ENCODE results near the gene CD226. TPM values are rescaled to one million over a fixed set of nuclear protein-coding genes. Genes with fewer than 3 reads are reported as not detected.

Gene CD226
- total RNA-seq, 1 donor from 2014 or later = 5.8 TPM

DNA sequence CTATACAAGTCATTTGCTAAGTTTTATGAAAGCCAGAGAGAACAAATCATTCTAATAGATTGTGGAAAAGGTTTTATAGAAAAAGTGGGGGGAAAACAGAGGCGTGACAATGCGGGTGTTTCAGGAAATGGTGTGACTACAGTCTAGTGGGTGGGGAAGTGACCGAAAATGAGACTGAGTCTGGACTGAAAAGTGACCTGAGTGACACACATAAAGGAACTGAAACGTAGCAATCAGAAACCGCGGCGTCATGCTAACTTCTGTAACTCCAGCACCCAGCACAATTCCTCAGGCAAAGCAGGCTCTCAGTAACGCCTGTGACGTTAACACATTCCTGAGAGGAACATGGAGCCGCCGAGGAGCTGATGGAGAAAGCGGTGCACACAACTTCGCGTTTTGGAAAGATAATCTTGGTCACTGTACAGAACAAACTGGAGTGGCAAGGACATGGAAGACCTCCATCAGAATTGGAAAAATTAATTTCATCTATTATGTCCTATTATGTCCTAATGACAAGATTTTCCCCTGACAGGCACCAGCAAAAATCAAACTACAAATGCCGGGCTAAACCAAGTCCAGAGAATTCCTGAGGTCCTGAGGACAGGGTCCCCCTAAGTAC lies 1.4 kb upstream of the CD226 start:
- Histone ChIP-seq H3K36me3 (no peaks in the 10 kb centered on the region), H3K27ac (peak overlapping the region; percentile 32), H3K4me3 (no peak overlapping the region), H3K9me3 (no peaks in the 10 kb centered on the region), H3K4me1 (peaks cover 11% of the 10 kb centered on the region), H3K27me3 (no peaks in the 10 kb centered on the region)
- intact Hi-C loops (cut with DNase I) = no loop called here
- ATAC-seq = peak; percentile 78
- no peak for DNase-seq
- TF ChIP-seq CTCF (IDR thresholded peaks at IDR 0.05) = no peak

- no peak for ATAC-seq
- peaks cover 11% of the 10 kb centered on the region for H3K4me1 ChIP-seq
- no peak overlapping the region for H3K4me3 ChIP-seq
- DNase-seq = no peak
- intact Hi-C loops (cut with DNase I) = no loop called here
- no peaks in the 10 kb centered on the region for H3K27me3 ChIP-seq
- peak overlapping the region; percentile 32 for H3K27ac ChIP-seq
- H3K36me3 ChIP-seq = no peaks in the 10 kb centered on the region
- H3K9me3 ChIP-seq = no peaks in the 10 kb centered on the region
- TF ChIP-seq CTCF (IDR thresholded peaks at IDR 0.05) = no peak
Measured at GRCh38 chr18:69948256-69948655, 583 bp upstream of the CD226 start.

DNA sequence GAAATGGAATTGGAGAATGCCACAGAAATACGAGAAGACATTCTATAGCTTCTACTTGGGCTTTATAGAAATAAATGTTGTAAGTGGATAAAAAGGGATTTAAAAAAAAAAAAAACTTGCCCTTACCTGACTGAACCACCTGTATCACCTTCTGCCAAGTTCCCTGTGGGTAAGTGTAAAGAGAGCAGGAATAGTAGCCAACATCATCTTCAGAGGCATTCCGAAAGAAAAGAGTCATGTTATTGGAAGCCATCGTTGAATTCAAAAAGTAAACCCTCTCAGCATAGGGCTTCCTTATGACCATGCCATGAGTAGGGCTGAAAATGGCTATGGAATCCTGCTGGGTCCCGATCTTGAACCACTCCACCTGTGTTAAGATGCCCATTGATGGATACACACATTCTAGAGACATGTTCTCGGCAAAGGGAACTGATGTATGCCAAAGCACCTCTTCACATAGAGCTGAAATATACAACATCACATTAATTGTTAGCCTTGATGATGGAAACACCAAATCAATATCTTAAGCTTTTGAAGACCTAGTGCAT lies 991 bp downstream of the CD226 start:
- Histone ChIP-seq H3K4me3 (peak overlapping the region; percentile 25), H3K36me3 (no peaks in the 10 kb centered on the region), H3K27me3 (no peaks in the 10 kb centered on the region), H3K4me1 (peaks cover 11% of the 10 kb centered on the region), H3K9me3 (no peaks in the 10 kb centered on the region), H3K27ac (no peak overlapping the region)
- no peak for DNase-seq
- no peak for ATAC-seq
- TF ChIP-seq CTCF (IDR thresholded peaks at IDR 0.05) = no peak
- intact Hi-C loops (cut with DNase I) = no loop called here

- no peak for DNase-seq
- no peak for ATAC-seq
- Histone ChIP-seq H3K27me3 (no peaks in the 10 kb centered on the region), H3K36me3 (no peaks in the 10 kb centered on the region), H3K4me1 (peaks cover 8% of the 10 kb centered on the region), H3K27ac (no peak overlapping the region), H3K9me3 (no peaks in the 10 kb centered on the region), H3K4me3 (peak overlapping the region; percentile 25)
- no peak for TF ChIP-seq CTCF (IDR thresholded peaks at IDR 0.05)
- intact Hi-C loops (cut with DNase I) = no loop called here
Measured at GRCh38 chr18:69945220-69946114, 2.2 kb downstream of the CD226 start.

- intact Hi-C loops (cut with DNase I) = no loop called here
- H3K27me3 ChIP-seq = no peaks in the 10 kb centered on the region
- ATAC-seq (no peak), DNase-seq (no peak)
- no peaks in the 10 kb centered on the region for H3K9me3 ChIP-seq
- H3K36me3 ChIP-seq = no peaks in the 10 kb centered on the region
- H3K4me3 ChIP-seq = no peak overlapping the region
- H3K27ac ChIP-seq = no peak overlapping the region
- H3K4me1 ChIP-seq = peaks cover 3% of the 10 kb centered on the region
- no peak for TF ChIP-seq CTCF (IDR thresholded peaks at IDR 0.05)
Measured at GRCh38 chr18:69944436-69944835, 3.2 kb downstream of the CD226 start.

All from upper lobe of right lung (tissue), 1 donor.